Activated T-cell treated with anti-CD3 and anti-CD28 coated beads for 1 hour (primary cell): Measurements from ENCODE around the gene PHF20.
"Not testable (repeated sequence)": the region's sequence is repeated elsewhere in the genome, so short reads cannot be mapped to it uniquely, and the experiment has no call there.

Experiments
- DNase-seq: peaks from one replicate; pipeline ENCODE4 v3.0.0-alpha.2; 2020; ENCODE audit warnings: low read depth

PHF20 gene

GRCh38 chr20:35839904-35840303 is 68.1 kb downstream of the PHF20 start:
- DNase-seq = no peak

GRCh38 chr20:35840421-35840820 is 68.6 kb downstream of the PHF20 start:
- no peak for DNase-seq

- no peak for DNase-seq
Measured at GRCh38 chr20:35842361-35842760, 70.5 kb downstream of the PHF20 start.

GRCh38 chr20:35843894-35844293 is 72.1 kb downstream of the PHF20 start:
- DNase-seq = not testable (repeated sequence)

- no peak for DNase-seq
Measured at GRCh38 chr20:35845561-35845960, 73.7 kb downstream of the PHF20 start.

- DNase-seq = no peak
Measured at GRCh38 chr20:35849706-35850105, 77.9 kb downstream of the PHF20 start.

- DNase-seq = not testable (repeated sequence)
Measured at GRCh38 chr20:35851659-35852058, 79.8 kb downstream of the PHF20 start.

- no peak for DNase-seq
Measured at GRCh38 chr20:35854713-35855348, 83.0 kb downstream of the PHF20 start.

- DNase-seq = not testable (repeated sequence)
Measured at GRCh38 chr20:35855641-35856040, 83.8 kb downstream of the PHF20 start.

- no peak for DNase-seq
Measured at GRCh38 chr20:35856866-35857265, 85.1 kb downstream of the PHF20 start.

- DNase-seq = no peak
Measured at GRCh38 chr20:35866418-35867202, 94.8 kb downstream of the PHF20 start.

- no peak for DNase-seq
Measured at GRCh38 chr20:35870541-35871258, 98.9 kb downstream of the PHF20 start.

GRCh38 chr20:35871259-35871771 is 99.5 kb downstream of the PHF20 start:
- no peak for DNase-seq

GRCh38 chr20:35876033-35876320 is 104.2 kb downstream of the PHF20 start:
- no peak for DNase-seq

GRCh38 chr20:35877611-35878010 is 105.8 kb downstream of the PHF20 start:
- no peak for DNase-seq

GRCh38 chr20:35878113-35878625 is 106.4 kb downstream of the PHF20 start:
- DNase-seq = no peak

- no peak for DNase-seq
Measured at GRCh38 chr20:35881676-35882075, 109.9 kb downstream of the PHF20 start.

- DNase-seq = not testable (repeated sequence)
Measured at GRCh38 chr20:35882427-35883161, 110.8 kb downstream of the PHF20 start.

- DNase-seq = no peak
Measured at GRCh38 chr20:35883336-35883777, 111.5 kb downstream of the PHF20 start.

GRCh38 chr20:35883778-35884540 is 112.1 kb downstream of the PHF20 start:
- DNase-seq = peak; percentile 36

GRCh38 chr20:35884541-35884865 is 112.7 kb downstream of the PHF20 start:
- no peak for DNase-seq
